Astrocyte (in vitro differentiated cells and primary cell): Measurements from ENCODE around the gene AP4S1. TPM values are rescaled to one million over a fixed set of nuclear protein-coding genes. Genes with fewer than 3 reads are reported as not detected.
"Not testable (repeated sequence)": the region's sequence is repeated elsewhere in the genome, so short reads cannot be mapped to it uniquely, and the experiment has no call there.

Experiments used
- DNase-seq: peaks from one replicate; pipeline ENCODE4 v3.0.0-alpha.2; 2010; ENCODE audit warnings: low read depth
- FAIRE-seq: peaks from 2 replicates; lab custom pipeline; 2011; peaks lifted over from hg19 to GRCh38; lab: Jason Lieb, UNC
- H2AFZ ChIP-seq: 2 replicates; pipeline ENCODE4 v1.6.0; 2012; ENCODE audit warnings: low read depth, low read length, inconsistent platforms
- H3K27ac ChIP-seq: 2 replicates; pipeline ENCODE4 v1.5.1; 2011; ENCODE audit warnings: low read depth, low read length, inconsistent platforms
- H3K27me3 ChIP-seq: 2 replicates; pipeline ENCODE4 v1.6.0; 2011; ENCODE audit warnings: low read length, inconsistent platforms; ENCODE audit not compliant: insufficient read depth
- H3K36me3 ChIP-seq: 2 replicates; pipeline ENCODE4 v1.5.1; 2011; ENCODE audit warnings: low read length, inconsistent platforms; ENCODE audit not compliant: insufficient read depth
- H3K4me1 ChIP-seq: 2 replicates; pipeline ENCODE4 v1.5.1; 2011; ENCODE audit warnings: low read length, inconsistent platforms; ENCODE audit not compliant: insufficient read depth
- H3K4me2 ChIP-seq: 2 replicates; pipeline ENCODE4 v1.6.0; 2012; ENCODE audit warnings: low read length, inconsistent platforms
- H3K4me3 ChIP-seq: 2 replicates; pipeline ENCODE4 v1.5.1; 2011; ENCODE audit warnings: low read depth, mild to moderate bottlenecking, low read length, inconsistent platforms; ENCODE audit not compliant: insufficient read depth
- H3K79me2 ChIP-seq: 2 replicates; pipeline ENCODE4 v1.6.0; 2012; ENCODE audit warnings: mild to moderate bottlenecking, low read length, inconsistent platforms; ENCODE audit not compliant: insufficient read depth
- H3K9ac ChIP-seq: 2 replicates; pipeline ENCODE4 v1.6.0; 2012; ENCODE audit warnings: mild to moderate bottlenecking, low read length, inconsistent platforms
- H3K9me3 ChIP-seq: 2 replicates; pipeline ENCODE4 v1.5.1; 2012; ENCODE audit warnings: low read depth, mild to moderate bottlenecking, low read length, inconsistent platforms; ENCODE audit not compliant: insufficient read depth
- H4K20me1 ChIP-seq: 2 replicates; pipeline ENCODE4 v1.6.0; 2012; ENCODE audit warnings: low read length, inconsistent platforms; ENCODE audit not compliant: insufficient read depth
- H3K27ac Mint-ChIP-seq: one replicate; pipeline ENCODE4 v1.8.0; 2021; ENCODE audit warnings: mild to moderate bottlenecking, mixed read lengths; ENCODE audit not compliant: unreplicated experiment
- H3K27me3 Mint-ChIP-seq: one replicate; pipeline ENCODE4 v1.8.0; 2021; ENCODE audit warnings: low read depth, mixed read lengths; ENCODE audit not compliant: unreplicated experiment
- H3K36me3 Mint-ChIP-seq: one replicate; pipeline ENCODE4 v1.8.0; 2021; ENCODE audit warnings: low read depth, mixed read lengths; ENCODE audit not compliant: unreplicated experiment
- H3K4me1 Mint-ChIP-seq: one replicate; pipeline ENCODE4 v1.8.0; 2021; ENCODE audit warnings: low read depth, mixed read lengths; ENCODE audit not compliant: unreplicated experiment
- H3K4me3 Mint-ChIP-seq: one replicate; pipeline ENCODE4 v1.8.0; 2021; ENCODE audit warnings: mild to moderate bottlenecking, moderate library complexity, mixed read lengths; ENCODE audit not compliant: unreplicated experiment
- H3K9me3 Mint-ChIP-seq: one replicate; pipeline ENCODE4 v1.8.0; 2021; ENCODE audit warnings: mild to moderate bottlenecking, mixed read lengths; ENCODE audit not compliant: unreplicated experiment
- CTCF ChIP-seq: IDR thresholded peaks from 2 replicates; pipeline ENCODE4 v1.5.1; 2011; ENCODE audit warnings: low read depth, mild to moderate bottlenecking, inconsistent platforms, low read length, moderate library complexity; ENCODE audit not compliant: insufficient read depth
- EZH2 ChIP-seq: IDR thresholded peaks from 2 replicates; pipeline ENCODE4 v1.6.1; 2012; ENCODE audit warnings: mild to moderate bottlenecking, low read length, inconsistent platforms; ENCODE audit not compliant: insufficient read depth
- total RNA-seq: library from RNA; stranded (reverse); gene quantifications from 2 replicates; pipeline ENCODE4 v1.2.1, GENCODE V29; 2021

Gene AP4S1
- total RNA-seq, 1 donor from 2014 or later = 5.7 TPM

- TF ChIP-seq CTCF (no peak), EZH2 (no peak)
- Histone ChIP-seq H3K9ac (no peak overlapping the region), H3K27me3 (no peaks in the 10 kb centered on the region), H3K4me2 (no peak overlapping the region), H3K79me2 (no peaks in the 10 kb centered on the region), H3K9me3 (no peaks in the 10 kb centered on the region), H3K4me3 (no peak overlapping the region), H2AFZ (no peak overlapping the region), H4K20me1 (no peaks in the 10 kb centered on the region), H3K36me3 (no peaks in the 10 kb centered on the region), H3K4me1 (no peaks in the 10 kb centered on the region), H3K27ac (no peak overlapping the region)
- Mint-ChIP-seq H3K27me3 (no peaks in the 10 kb centered on the region), H3K27ac (no peak overlapping the region), H3K9me3 (no peaks in the 10 kb centered on the region), H3K4me1 (peaks cover 6% of the 10 kb centered on the region), H3K36me3 (no peaks in the 10 kb centered on the region), H3K4me3 (no peak overlapping the region)
- FAIRE-seq (no peak), DNase-seq (no peak)
These were observed 12.3 kb downstream of the AP4S1 start for GRCh38 chr14:31037709-31038221.

GRCh38 chr14:31038521-31039166 lies 13.2 kb downstream of the AP4S1 start:
- H3K4me1 ChIP-seq = no peaks in the 10 kb centered on the region
- no peak overlapping the region for H3K4me3 Mint-ChIP-seq
- no peaks in the 10 kb centered on the region for H3K27me3 Mint-ChIP-seq
- no peaks in the 10 kb centered on the region for H3K9me3 ChIP-seq
- no peak overlapping the region for H3K27ac ChIP-seq
- no peaks in the 10 kb centered on the region for H4K20me1 ChIP-seq
- H3K9me3 Mint-ChIP-seq = no peaks in the 10 kb centered on the region
- DNase-seq = no peak
- TF ChIP-seq CTCF = no peak
- TF ChIP-seq EZH2 = no peak
- H2AFZ ChIP-seq = no peak overlapping the region
- H3K4me2 ChIP-seq = no peak overlapping the region
- H3K27ac Mint-ChIP-seq = no peak overlapping the region
- H3K27me3 ChIP-seq = no peaks in the 10 kb centered on the region
- H3K79me2 ChIP-seq = no peaks in the 10 kb centered on the region
- no peaks in the 10 kb centered on the region for H3K36me3 ChIP-seq
- peaks cover 6% of the 10 kb centered on the region for H3K4me1 Mint-ChIP-seq
- no peak overlapping the region for H3K9ac ChIP-seq
- no peak for FAIRE-seq
- H3K36me3 Mint-ChIP-seq = no peaks in the 10 kb centered on the region
- H3K4me3 ChIP-seq = no peak overlapping the region

GRCh38 chr14:31042300-31042699 lies 16.9 kb downstream of the AP4S1 start:
- peaks cover 5% of the 10 kb centered on the region for H3K4me1 Mint-ChIP-seq
- FAIRE-seq (no peak), DNase-seq (no peak)
- no peaks in the 10 kb centered on the region for H3K9me3 Mint-ChIP-seq
- H3K27ac ChIP-seq = no peak overlapping the region
- H3K27me3 ChIP-seq = no peaks in the 10 kb centered on the region
- H3K27ac Mint-ChIP-seq = no peak overlapping the region
- H3K4me1 ChIP-seq = no peaks in the 10 kb centered on the region
- H3K36me3 Mint-ChIP-seq = no peaks in the 10 kb centered on the region
- no peak overlapping the region for H3K4me3 ChIP-seq
- H4K20me1 ChIP-seq = no peaks in the 10 kb centered on the region
- H3K36me3 ChIP-seq = no peaks in the 10 kb centered on the region
- H3K27me3 Mint-ChIP-seq = no peaks in the 10 kb centered on the region
- no peaks in the 10 kb centered on the region for H3K79me2 ChIP-seq
- TF ChIP-seq EZH2 (no peak), CTCF (no peak)
- no peaks in the 10 kb centered on the region for H3K9me3 ChIP-seq
- no peak overlapping the region for H2AFZ ChIP-seq
- no peak overlapping the region for H3K4me3 Mint-ChIP-seq
- no peak overlapping the region for H3K4me2 ChIP-seq
- no peak overlapping the region for H3K9ac ChIP-seq

- H3K27ac ChIP-seq, H3K36me3 ChIP-seq, H3K4me3 ChIP-seq, H3K27me3 Mint-ChIP-seq, H3K9me3 Mint-ChIP-seq, H3K9ac ChIP-seq, H3K36me3 Mint-ChIP-seq, H2AFZ ChIP-seq, H3K27ac Mint-ChIP-seq, H3K4me3 Mint-ChIP-seq, H3K4me1 ChIP-seq, H3K27me3 ChIP-seq, H3K4me1 Mint-ChIP-seq, H3K4me2 ChIP-seq, FAIRE-seq, H4K20me1 ChIP-seq, H3K9me3 ChIP-seq, DNase-seq, H3K79me2 ChIP-seq: not testable (repeated sequence)
These were observed 17.4 kb downstream of the AP4S1 start for GRCh38 chr14:31042893-31043292.
